HG02588 (cell line): ENCODE data around the gene CFAP157.

Source experiments
- ATAC-seq: cut with Tn5 transposase; IDR thresholded peaks from one replicate; pipeline ENCODE4 v1.9.1; 2021; ENCODE audit warnings: mild to moderate bottlenecking, moderate library complexity; ENCODE audit not compliant: unreplicated experiment

The CFAP157 gene

GRCh38 chr9:127714951-127715469 is 8.2 kb downstream of the CFAP157 start:
- no peak for ATAC-seq

- ATAC-seq, result peak; percentile 90
Measured at GRCh38 chr9:127715470-127716337, 8.9 kb downstream of the CFAP157 start, which contains the start of the genes PTRH1 and TTC16. Gene PTRH1 (minus strand): TSS chr9:127715663. CDS start chr9:127715639, 24 bp downstream. Gene TTC16 (plus strand): TSS chr9:127716079. CDS start chr9:127716146, 67 bp downstream.

DNA sequence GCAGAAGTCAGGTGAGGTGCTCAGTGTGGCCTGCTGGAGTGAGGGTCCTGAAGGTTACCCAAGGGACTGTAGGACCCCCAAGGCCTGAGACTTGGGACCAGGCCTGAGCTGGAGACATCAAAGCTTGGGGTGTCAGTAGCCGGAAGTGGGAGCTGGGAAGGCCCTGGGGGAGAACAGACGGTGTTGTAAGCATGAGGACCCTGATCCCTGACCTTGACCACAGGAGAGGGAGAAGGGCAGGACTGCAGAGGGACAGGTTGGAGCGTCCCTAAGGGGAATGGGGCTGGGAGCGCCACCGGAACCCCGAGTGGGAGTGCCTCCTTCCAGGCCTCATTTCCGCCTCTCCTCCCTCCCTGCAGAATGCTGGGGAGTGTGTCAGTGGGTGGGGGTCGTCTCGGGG is 9.6 kb downstream of the CFAP157 start:
- ATAC-seq, result no peak

- no peak for ATAC-seq
Measured at GRCh38 chr9:127717766-127718165, 11.0 kb downstream of the CFAP157 start.

DNA sequence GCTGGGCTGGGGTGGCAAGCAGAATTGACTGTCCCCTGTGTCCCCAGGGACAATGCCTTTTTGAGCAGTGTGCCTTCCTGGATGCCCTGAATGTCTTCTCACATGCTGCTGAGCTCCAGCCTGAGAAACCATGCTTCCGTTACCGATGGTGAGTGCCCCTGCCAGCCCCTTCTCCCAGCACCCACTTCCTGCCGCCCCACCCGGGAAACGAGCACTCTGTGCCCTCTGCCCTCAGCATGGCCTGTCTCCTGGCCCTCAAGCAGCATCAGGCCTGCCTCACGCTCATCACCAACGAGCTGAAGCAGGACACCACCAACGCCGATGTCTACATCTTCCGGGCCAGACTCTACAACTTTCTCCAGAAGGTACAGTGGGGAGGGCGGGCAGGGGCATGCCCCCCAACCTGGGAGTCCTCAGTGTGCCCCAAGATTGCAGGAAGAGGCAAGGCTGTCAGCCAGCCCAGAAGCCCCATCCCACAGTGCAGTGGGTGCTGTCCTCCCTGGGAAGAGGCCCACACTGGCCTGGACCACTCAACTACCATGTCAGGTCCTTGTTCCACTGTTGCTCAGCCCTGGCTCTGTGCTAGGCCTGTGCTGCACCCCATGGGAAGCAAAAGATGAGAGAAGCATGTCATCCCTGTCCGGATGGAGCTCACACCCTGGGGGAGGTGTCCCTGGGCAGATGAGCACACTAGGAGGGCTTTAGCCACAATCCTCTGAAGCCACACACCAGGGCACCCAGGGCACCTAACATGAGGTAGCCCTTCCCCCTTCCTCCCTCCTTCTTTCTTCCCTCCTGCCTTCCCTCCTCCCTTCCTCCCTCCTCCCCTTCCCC is 13.5 kb downstream of the CFAP157 start:
- ATAC-seq, result no peak

DNA sequence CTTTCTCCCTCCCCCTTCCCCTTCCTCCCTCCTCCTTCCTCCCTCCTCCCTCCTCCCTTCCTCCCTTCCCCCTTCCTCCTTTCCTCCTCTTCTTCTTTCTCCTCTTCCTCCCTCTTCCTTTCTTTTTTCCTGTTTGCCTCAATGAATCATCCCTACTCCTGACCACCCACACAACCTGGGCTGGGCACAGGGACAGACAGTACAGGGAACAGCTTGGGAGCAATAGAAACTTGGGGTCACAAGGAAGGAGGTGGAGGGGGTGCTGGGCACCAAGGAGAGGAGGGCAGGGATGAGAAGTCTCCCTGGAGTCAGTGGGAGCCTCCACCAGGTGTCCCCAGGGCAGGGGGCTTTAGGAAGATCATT is 14.1 kb downstream of the CFAP157 start:
- ATAC-seq, result no peak

GRCh38 chr9:127721391-127721821 is 14.6 kb downstream of the CFAP157 start:
- ATAC-seq, result no peak

GRCh38 chr9:127722055-127722745 is 15.4 kb downstream of the CFAP157 start:
- ATAC-seq, result no peak

DNA sequence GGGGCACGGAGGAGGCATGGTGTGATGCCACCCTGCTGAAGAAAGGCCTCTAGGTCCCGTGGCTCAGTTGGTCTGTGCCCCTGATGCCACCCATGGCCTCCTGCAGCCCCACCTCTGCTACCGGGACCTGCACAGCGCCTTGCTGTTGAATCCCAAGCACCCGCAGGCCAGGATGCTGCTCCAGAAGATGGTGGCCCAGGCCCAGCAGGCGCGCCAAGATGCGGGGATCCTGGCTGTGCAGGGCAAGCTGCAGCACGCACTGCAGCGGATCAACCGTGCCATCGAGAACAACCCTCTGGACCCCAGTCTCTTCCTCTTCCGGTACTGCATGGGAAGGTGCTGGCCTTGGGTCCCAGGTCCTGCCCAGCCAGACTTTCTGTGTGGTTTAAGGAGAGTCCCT is 16.2 kb downstream of the CFAP157 start:
- no peak for ATAC-seq

GRCh38 chr9:127723444-127723843 is 16.7 kb downstream of the CFAP157 start:
- ATAC-seq, result no peak

- ATAC-seq, result no peak
Measured at GRCh38 chr9:127724012-127724411, 17.2 kb downstream of the CFAP157 start.

DNA sequence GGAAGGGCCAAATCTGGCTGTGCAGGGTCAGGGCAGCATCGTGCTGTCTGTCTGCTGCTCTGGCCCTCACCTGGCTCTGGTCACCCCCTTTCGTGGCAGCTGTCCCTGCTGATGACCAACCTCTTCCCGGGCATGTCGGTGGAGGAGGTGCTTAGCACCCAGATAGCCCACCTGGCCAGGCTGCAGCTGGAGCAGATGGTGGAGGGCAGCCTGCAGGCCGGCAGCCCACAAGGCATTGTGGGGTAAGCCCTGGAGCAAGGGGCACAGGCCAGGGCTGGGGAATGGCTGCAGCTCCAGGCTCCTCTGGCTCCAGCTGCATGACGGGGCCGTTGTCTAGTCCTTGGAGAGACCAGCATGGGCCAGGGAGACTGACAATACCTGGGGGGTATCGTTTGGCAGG is 20.1 kb downstream of the CFAP157 start:
- no peak for ATAC-seq

- no peak for ATAC-seq
Measured at GRCh38 chr9:127728808-127729207, 22.0 kb downstream of the CFAP157 start.

- no peak for ATAC-seq
Measured at GRCh38 chr9:127729522-127730256, 22.9 kb downstream of the CFAP157 start.

- ATAC-seq, result no peak
Measured at GRCh38 chr9:127730262-127730661, 23.5 kb downstream of the CFAP157 start.

- no peak for ATAC-seq
Measured at GRCh38 chr9:127730799-127731410, 24.1 kb downstream of the CFAP157 start.

GRCh38 chr9:127731938-127732337 is 25.1 kb downstream of the CFAP157 start:
- no peak for ATAC-seq

DNA sequence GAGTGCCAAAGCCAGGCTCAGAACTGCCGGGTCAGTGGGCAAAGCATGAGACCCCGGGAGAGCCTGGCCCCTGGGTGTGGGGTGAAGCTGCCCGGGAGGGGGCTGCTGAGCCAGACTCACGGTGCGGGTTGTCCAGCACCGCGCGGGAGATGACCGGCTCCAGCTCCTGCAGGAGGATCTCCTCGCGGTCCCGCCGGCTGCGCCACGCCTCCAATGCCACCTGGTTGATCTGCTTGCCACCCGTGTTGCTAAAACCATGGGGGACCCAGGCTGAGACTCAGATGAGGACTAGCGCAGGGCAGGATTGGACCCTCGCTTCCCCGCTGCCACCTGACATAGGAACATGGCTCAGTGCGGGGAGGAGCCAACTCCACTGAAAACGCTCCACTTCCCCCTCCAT is 25.7 kb downstream of the CFAP157 start:
- no peak for ATAC-seq

GRCh38 chr9:127733614-127734013 is 26.8 kb downstream of the CFAP157 start:
- ATAC-seq, result no peak

DNA sequence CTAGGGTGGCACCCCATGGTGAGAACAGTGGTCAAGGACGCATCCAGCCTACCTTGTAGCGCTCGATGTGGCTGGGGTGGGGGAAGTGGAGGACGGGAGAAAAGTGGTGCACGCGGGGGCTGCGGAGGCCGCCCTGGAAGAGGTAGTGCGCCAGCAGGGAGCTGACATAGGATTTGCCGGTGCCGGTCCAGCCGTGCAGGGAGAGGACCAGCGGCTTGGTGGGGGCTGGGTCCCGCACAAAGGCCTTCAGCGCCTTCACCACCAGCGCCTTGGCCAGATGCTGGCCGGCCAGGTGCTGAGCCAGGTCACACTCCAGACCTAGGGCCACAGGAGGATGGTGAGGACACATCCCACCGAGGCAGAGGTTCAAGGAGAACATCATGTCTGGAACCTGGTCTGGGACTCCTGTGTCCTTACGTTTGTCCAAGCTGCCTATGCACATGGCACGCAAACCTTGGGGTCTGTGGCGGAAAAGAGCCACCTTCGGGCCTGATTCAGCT is 27.5 kb downstream of the CFAP157 start:
- ATAC-seq, result no peak
